PC-3 (cell line): ENCODE measurements around the gene BCAS4. TPM values are rescaled to one million over a fixed set of nuclear protein-coding genes. Genes with fewer than 3 reads are reported as not detected.

ENCODE experiments used
- ATAC-seq: fragments of 200-7000 bp; cut with Tn5 transposase; 2 replicates; pipeline ENCODE4 v1.9.1; 2020; ENCODE audit warnings: mild to moderate bottlenecking, moderate library complexity
- BruUV-seq: library from RNA; stranded (reverse); fragments of 400-500 nt; replicated peaks from 2 replicates; lab custom pipeline; 2021; lab: Mats Ljungman, UMichigan
- CTCF ChIA-PET: fragments of 300-600 bp; sonication (Branson Sonifier 250); formaldehyde crosslinking; loops from one replicate; lab custom pipeline; 2022; ENCODE audit warnings: antibody characterized with exemption; lab: Charles Lee
- POLR2A ChIA-PET: fragments of 300-600 bp; sonication (Branson Sonifier 250); formaldehyde crosslinking; loops from one replicate; lab custom pipeline; 2022; ENCODE audit warnings: antibody characterized with exemption; ENCODE audit not compliant: unreplicated experiment; lab: Charles Lee
- DNase-seq: peaks from one replicate; pipeline ENCODE4 v3.0.0-alpha.2; 2015
- H2AFZ ChIP-seq: fragments of 300-600 bp; sonication (generic); 2 replicates; pipeline ENCODE4 v1.6.0; 2016; ENCODE audit warnings: antibody characterized with exemption, low read length
- H3F3A ChIP-seq: fragments of 300-600 bp; sonication (generic); one replicate; pipeline ENCODE4 v1.6.0; 2017; ENCODE audit warnings: antibody characterized with exemption, low read length, control low read depth, mild to moderate bottlenecking; ENCODE audit not compliant: unreplicated experiment
- H3K27ac ChIP-seq: fragments of 300-600 bp; sonication (generic); 2 replicates; pipeline ENCODE4 v1.5.1; 2016; ENCODE audit warnings: mild to moderate bottlenecking, low read length
- H3K27me3 ChIP-seq: fragments of 300-600 bp; sonication (generic); 2 replicates; pipeline ENCODE4 v1.6.1; 2016; ENCODE audit warnings: low read length, mixed read lengths
- H3K36me3 ChIP-seq: fragments of 300-600 bp; sonication (generic); 2 replicates; pipeline ENCODE4 v1.6.1; 2016; ENCODE audit warnings: low read depth, mixed run types, low read length, mixed read lengths
- H3K4me1 ChIP-seq: fragments of 300-600 bp; sonication (generic); 2 replicates; pipeline ENCODE4 v1.5.1; 2016; ENCODE audit warnings: low read length; ENCODE audit not compliant: insufficient read depth
- H3K4me2 ChIP-seq: fragments of 300-600 bp; sonication (generic); 2 replicates; pipeline ENCODE4 v1.6.0; 2016; ENCODE audit warnings: low read length
- H3K4me3 ChIP-seq: fragments of 300-600 bp; sonication (generic); 2 replicates; pipeline ENCODE4 v1.5.1; 2016; ENCODE audit warnings: mild to moderate bottlenecking, low read length, mixed read lengths
- H3K79me2 ChIP-seq: fragments of 300-600 bp; sonication (generic); 2 replicates; pipeline ENCODE4 v1.6.1; 2017; ENCODE audit warnings: low read length, mixed read lengths
- H3K9ac ChIP-seq: fragments of 300-600 bp; sonication (generic); 2 replicates; pipeline ENCODE4 v1.6.0; 2016; ENCODE audit warnings: mild to moderate bottlenecking, low read length
- H3K9me2 ChIP-seq: fragments of 300-600 bp; sonication (generic); replicated peaks from 2 replicates; pipeline ENCODE4 v1.6.1; 2016; ENCODE audit warnings: mixed run types, low read length, mixed read lengths
- H3K9me3 ChIP-seq: fragments of 300-600 bp; sonication (generic); 2 replicates; pipeline ENCODE4 v1.6.1; 2016; ENCODE audit warnings: low read length, mixed read lengths
- H4K20me1 ChIP-seq: fragments of 300-600 bp; sonication (generic); 2 replicates; pipeline ENCODE4 v1.6.1; 2016; ENCODE audit warnings: low read length, mixed read lengths
- CTCF ChIP-seq: fragments of 300-600 bp; sonication (generic); conservative IDR thresholded peaks from 2 replicates; pipeline ENCODE4 v1.5.1; 2017; ENCODE audit warnings: antibody characterized with exemption, low read depth, mild to moderate bottlenecking, low read length
- EZH2 ChIP-seq: fragments of 300-600 bp; sonication (generic); IDR thresholded peaks from one replicate; pipeline ENCODE4 v1.6.1; 2017; ENCODE audit warnings: antibody characterized with exemption, mild to moderate bottlenecking, low read length; ENCODE audit not compliant: unreplicated experiment
- EZH2phosphoT487 ChIP-seq: fragments of 300-600 bp; sonication (generic); IDR thresholded peaks from 2 replicates; pipeline ENCODE4 v1.6.1; 2018; ENCODE audit warnings: mild to moderate bottlenecking, antibody characterized with exemption, low read length, borderline replicate concordance
- intact Hi-C: fragments of 100-400 bp; cut with micrococcal nuclease; formaldehyde crosslinking; loops from 2 replicates; pipeline ENCODE4 v1.9.0; 2023
- total RNA-seq: library from RNA; depleted of rRNA; stranded (reverse); fragments of >200 nt; gene quantifications from 2 replicates; pipeline ENCODE4 v1.2.3, GENCODE V29; 2014

The BCAS4 gene
- total RNA-seq, 1 experiment from 2014 or later: 56.9 TPM

GRCh38 chr20:50862546-50862945 lies 67.7 kb downstream of the BCAS4 start:
- ChIA-PET CTCF (interaction anchor here (0.6 kb wide), 1 partner anchor 68 kb away, joined by 3 read pairs; no protein-coding TSS in a partner anchor), POLR2A (no interaction called here)
- ATAC-seq: no peak
- H3K9me3 ChIP-seq: no peaks in the 10 kb centered on the region
- no TSS peak for BruUV-seq
- no peaks in the 10 kb centered on the region for H3K4me1 ChIP-seq
- no peaks in the 10 kb centered on the region for H3K9me2 ChIP-seq
- H3K36me3 ChIP-seq: no peaks in the 10 kb centered on the region
- no peaks in the 10 kb centered on the region for H3K79me2 ChIP-seq
- H4K20me1 ChIP-seq: no peaks in the 10 kb centered on the region
- no peaks in the 10 kb centered on the region for H3F3A ChIP-seq
- intact Hi-C loops: no loop called here
- no peak overlapping the region for H3K4me2 ChIP-seq
- no peak overlapping the region for H3K4me3 ChIP-seq
- H3K27me3 ChIP-seq: no peaks in the 10 kb centered on the region
- no peak for TF ChIP-seq EZH2phosphoT487
- no peak for TF ChIP-seq EZH2
- no peak for TF ChIP-seq CTCF
- H3K9ac ChIP-seq: no peak overlapping the region
- no peak for DNase-seq
- no peak overlapping the region for H2AFZ ChIP-seq
- no peak overlapping the region for H3K27ac ChIP-seq

- Histone ChIP-seq H3K36me3 (no peaks in the 10 kb centered on the region), H3K9me3 (no peaks in the 10 kb centered on the region), H3K79me2 (no peaks in the 10 kb centered on the region), H3K9me2 (no peaks in the 10 kb centered on the region), H3K9ac (no peak overlapping the region), H3K4me2 (no peak overlapping the region), H3K4me1 (no peaks in the 10 kb centered on the region), H3K27me3 (no peaks in the 10 kb centered on the region), H3F3A (no peaks in the 10 kb centered on the region), H3K4me3 (no peak overlapping the region), H2AFZ (no peak overlapping the region), H4K20me1 (no peaks in the 10 kb centered on the region), H3K27ac (no peak overlapping the region)
- intact Hi-C loops: no loop called here
- no peak for TF ChIP-seq EZH2phosphoT487
- no peak for TF ChIP-seq EZH2
- no peak for TF ChIP-seq CTCF
- ChIA-PET CTCF (no interaction called here), POLR2A (no interaction called here)
- DNase-seq (no peak), ATAC-seq (no peak)
- BruUV-seq: no TSS peak
These were observed 70.3 kb downstream of the BCAS4 start for GRCh38 chr20:50865114-50865513.

- no peaks in the 10 kb centered on the region for H3K4me1 ChIP-seq
- no peak overlapping the region for H3K27ac ChIP-seq
- no peaks in the 10 kb centered on the region for H4K20me1 ChIP-seq
- ChIA-PET POLR2A (no interaction called here), CTCF (no interaction called here)
- ATAC-seq: no peak
- TF ChIP-seq EZH2phosphoT487: no peak
- no peak for TF ChIP-seq EZH2
- no peak for TF ChIP-seq CTCF
- H2AFZ ChIP-seq: no peak overlapping the region
- no peaks in the 10 kb centered on the region for H3K27me3 ChIP-seq
- no peak overlapping the region for H3K9ac ChIP-seq
- no peaks in the 10 kb centered on the region for H3K9me2 ChIP-seq
- H3K9me3 ChIP-seq: no peaks in the 10 kb centered on the region
- H3K36me3 ChIP-seq: no peaks in the 10 kb centered on the region
- H3K4me2 ChIP-seq: no peak overlapping the region
- no TSS peak for BruUV-seq
- no peak for DNase-seq
- H3F3A ChIP-seq: no peaks in the 10 kb centered on the region
- intact Hi-C loops: no loop called here
- no peak overlapping the region for H3K4me3 ChIP-seq
- H3K79me2 ChIP-seq: no peaks in the 10 kb centered on the region
These were observed 70.7 kb downstream of the BCAS4 start for GRCh38 chr20:50865591-50865990.
